Peyer's patch (tissue), 4 donors: ENCODE results near the gene IGLON5.

ENCODE experiments used
- POLR2A ChIP-seq, 2 donors: fragments of 450-650 bp; IDR thresholded peaks; one replicate each; pipeline ENCODE4 v1.5.1; 2017; ENCODE audit warnings: antibody characterized with exemption in 2 of 2, mild to moderate bottlenecking in 2 of 2, moderate library complexity in 2 of 2
- TF ChIP-seq, protein P1 (sequence below), 6 experiments: fragments of 450-650 bp in 4 of 6; fragments of 200-600 bp in 2 of 6; sonication (generic) in 1 of 6; IDR thresholded peaks; one replicate each; pipeline ENCODE4 v1.5.1; 2017 to 2019; ENCODE audit warnings: antibody characterized with exemption in 6 of 6, mild to moderate bottlenecking in 3 of 6, moderate library complexity in 1 of 6

DNA sequence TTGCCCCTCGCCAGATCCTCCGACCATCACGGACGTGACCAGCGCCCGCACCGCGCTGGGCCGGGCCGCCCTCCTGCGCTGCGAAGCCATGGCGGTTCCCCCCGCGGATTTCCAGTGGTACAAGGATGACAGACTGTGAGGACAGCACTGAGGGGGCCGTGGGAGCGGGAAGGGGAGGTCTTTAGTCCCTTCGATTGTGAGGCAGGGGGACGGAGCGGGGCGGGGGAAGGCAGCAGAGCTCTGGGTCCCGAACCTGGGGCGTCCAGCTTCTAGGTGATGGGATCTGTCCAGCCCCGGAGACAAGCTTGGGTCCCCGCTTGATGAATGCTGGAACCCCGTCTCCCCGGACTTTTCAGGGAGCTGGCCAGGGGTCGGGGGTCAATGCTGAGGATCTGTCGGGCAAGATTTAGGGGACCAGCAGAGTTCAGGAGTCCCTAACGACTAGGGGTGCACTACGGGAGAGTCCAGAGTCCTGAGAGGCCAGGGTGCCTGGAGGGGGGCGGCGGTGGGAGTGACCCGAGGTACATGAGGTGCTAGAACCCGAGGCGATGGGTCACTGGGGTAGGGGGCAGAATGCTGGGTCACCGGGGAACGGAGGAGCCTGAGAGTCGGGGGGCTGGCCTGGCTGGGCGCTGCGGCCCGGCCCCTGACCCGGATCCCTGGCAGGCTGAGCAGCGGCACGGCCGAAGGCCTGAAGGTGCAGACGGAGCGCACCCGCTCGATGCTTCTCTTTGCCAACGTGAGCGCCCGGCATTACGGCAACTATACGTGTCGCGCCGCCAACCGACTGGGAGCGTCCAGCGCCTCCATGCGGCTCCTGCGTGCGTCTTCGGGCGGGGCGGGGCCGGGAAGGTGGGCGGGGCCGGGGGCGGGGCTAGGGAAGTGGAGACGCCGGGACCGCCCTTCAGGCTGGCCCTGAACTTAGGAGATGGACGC, 15.9 kb downstream of the IGLON5 start:
- TF ChIP-seq, protein P1, sequence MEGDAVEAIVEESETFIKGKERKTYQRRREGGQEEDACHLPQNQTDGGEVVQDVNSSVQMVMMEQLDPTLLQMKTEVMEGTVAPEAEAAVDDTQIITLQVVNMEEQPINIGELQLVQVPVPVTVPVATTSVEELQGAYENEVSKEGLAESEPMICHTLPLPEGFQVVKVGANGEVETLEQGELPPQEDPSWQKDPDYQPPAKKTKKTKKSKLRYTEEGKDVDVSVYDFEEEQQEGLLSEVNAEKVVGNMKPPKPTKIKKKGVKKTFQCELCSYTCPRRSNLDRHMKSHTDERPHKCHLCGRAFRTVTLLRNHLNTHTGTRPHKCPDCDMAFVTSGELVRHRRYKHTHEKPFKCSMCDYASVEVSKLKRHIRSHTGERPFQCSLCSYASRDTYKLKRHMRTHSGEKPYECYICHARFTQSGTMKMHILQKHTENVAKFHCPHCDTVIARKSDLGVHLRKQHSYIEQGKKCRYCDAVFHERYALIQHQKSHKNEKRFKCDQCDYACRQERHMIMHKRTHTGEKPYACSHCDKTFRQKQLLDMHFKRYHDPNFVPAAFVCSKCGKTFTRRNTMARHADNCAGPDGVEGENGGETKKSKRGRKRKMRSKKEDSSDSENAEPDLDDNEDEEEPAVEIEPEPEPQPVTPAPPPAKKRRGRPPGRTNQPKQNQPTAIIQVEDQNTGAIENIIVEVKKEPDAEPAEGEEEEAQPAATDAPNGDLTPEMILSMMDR (IDR thresholded peaks at IDR 0.05): no peak
- TF ChIP-seq POLR2A (IDR thresholded peaks at IDR 0.05): no peak
